Activated CD8-positive, alpha-beta T cell treated with anti-CD3 and anti-CD28 coated beads for 36 hours (primary cell): Measurements from ENCODE around the gene PDE6C. TPM values are rescaled to one million over a fixed set of nuclear protein-coding genes. Genes with fewer than 3 reads are reported as not detected.

Source experiments
- ATAC-seq: fragments of 200-7000 bp; cut with Tn5 transposase; one replicate; pipeline ENCODE4 v1.10.0; 2021; ENCODE audit warnings: mild to moderate bottlenecking, moderate library complexity
- CTCF ChIA-PET: fragments of 350-600 bp; sonication (Branson Sonifier 250); formaldehyde crosslinking; loops from one replicate; lab custom pipeline; 2021; ENCODE audit warnings: antibody characterized with exemption; lab: Charles Lee
- POLR2A ChIA-PET: fragments of 350-600 bp; sonication (Branson Sonifier 250); formaldehyde crosslinking; loops from one replicate; lab custom pipeline; 2021; ENCODE audit warnings: antibody characterized with exemption; lab: Charles Lee
- DNase-seq: peaks from one replicate; pipeline ENCODE4 v3.0.0-alpha.2; 2020
- H3K27ac Mint-ChIP-seq: one replicate; pipeline ENCODE4 v1.8.0; 2021; ENCODE audit warnings: mild to moderate bottlenecking, mixed read lengths
- H3K27me3 Mint-ChIP-seq: one replicate; pipeline ENCODE4 v1.8.0; 2021; ENCODE audit warnings: mixed read lengths
- H3K36me3 Mint-ChIP-seq: one replicate; pipeline ENCODE4 v1.8.0; 2021; ENCODE audit warnings: low read depth, mixed read lengths
- H3K4me1 Mint-ChIP-seq: one replicate; pipeline ENCODE4 v1.8.0; 2021; ENCODE audit warnings: low read depth, mixed read lengths
- H3K4me3 Mint-ChIP-seq: one replicate; pipeline ENCODE4 v1.8.0; 2021; ENCODE audit warnings: mild to moderate bottlenecking, moderate library complexity, mixed read lengths
- H3K9me3 Mint-ChIP-seq: one replicate; pipeline ENCODE4 v1.8.0; 2021; ENCODE audit warnings: mixed read lengths
- CTCF ChIP-seq: fragments of 200-600 bp; IDR thresholded peaks from one replicate; pipeline ENCODE4 v1.8.0; 2022; ENCODE audit warnings: antibody characterized with exemption, mild to moderate bottlenecking
- intact Hi-C: fragments of 100-400 bp; cut with micrococcal nuclease; formaldehyde crosslinking; loops from one replicate; pipeline ENCODE4 v1.10.0; 2022
- total RNA-seq, 2 experiments: library from RNA; stranded (reverse); gene quantifications; one replicate each; pipeline ENCODE4 v1.2.3, GENCODE V29; 2021

PDE6C gene
- total RNA-seq, 2 experiments from 2014 or later: not detected

- ATAC-seq: no peak
- DNase-seq: no peak
- no peaks in the 10 kb centered on the region for H3K9me3 Mint-ChIP-seq
- H3K27me3 Mint-ChIP-seq: no peaks in the 10 kb centered on the region
- no peak for TF ChIP-seq CTCF
- intact Hi-C loops: loop anchor here (10.0 kb wide), 1 partner anchor 107 kb away; the partner anchor contains the start of gene FFAR4
- ChIA-PET CTCF (no interaction called here), POLR2A (no interaction called here)
- H3K4me1 Mint-ChIP-seq: no peaks in the 10 kb centered on the region
- peaks cover 7% of the 10 kb centered on the region for H3K36me3 Mint-ChIP-seq
- no peak overlapping the region for H3K4me3 Mint-ChIP-seq
- no peak overlapping the region for H3K27ac Mint-ChIP-seq
These were observed 59.8 kb downstream of the PDE6C start for GRCh38 chr10:93672022-93672678.

- POLR2A ChIA-PET: no interaction called here
- intact Hi-C loops: loop anchor here (10.0 kb wide), 1 partner anchor 108 kb away; the partner anchor contains the start of gene FFAR4
- Mint-ChIP-seq H3K27me3 (no peaks in the 10 kb centered on the region), H3K9me3 (no peaks in the 10 kb centered on the region), H3K4me3 (no peak overlapping the region), H3K4me1 (no peaks in the 10 kb centered on the region), H3K36me3 (peaks cover 7% of the 10 kb centered on the region), H3K27ac (no peak overlapping the region)
- CTCF ChIA-PET: no interaction called here
- DNase-seq: no peak
- no peak for TF ChIP-seq CTCF
- no peak for ATAC-seq
These were observed 60.6 kb downstream of the PDE6C start for GRCh38 chr10:93672890-93673289.

GRCh38 chr10:93673791-93674190 is 61.5 kb downstream of the PDE6C start:
- H3K4me3 Mint-ChIP-seq: no peak overlapping the region
- DNase-seq: no peak
- H3K27ac Mint-ChIP-seq: no peak overlapping the region
- POLR2A ChIA-PET: no interaction called here
- H3K9me3 Mint-ChIP-seq: no peaks in the 10 kb centered on the region
- peaks cover 3% of the 10 kb centered on the region for H3K27me3 Mint-ChIP-seq
- H3K36me3 Mint-ChIP-seq: peaks cover 9% of the 10 kb centered on the region
- CTCF ChIA-PET: no interaction called here
- intact Hi-C loops: loop anchor here (10.0 kb wide), 1 partner anchor 109 kb away; the partner anchor contains the start of gene FFAR4
- no peaks in the 10 kb centered on the region for H3K4me1 Mint-ChIP-seq
- no peak for ATAC-seq
- no peak for TF ChIP-seq CTCF

- Mint-ChIP-seq H3K27ac (no peak overlapping the region), H3K27me3 (peaks cover 3% of the 10 kb centered on the region), H3K4me3 (no peak overlapping the region), H3K36me3 (peaks cover 11% of the 10 kb centered on the region), H3K4me1 (no peaks in the 10 kb centered on the region), H3K9me3 (no peaks in the 10 kb centered on the region)
- POLR2A ChIA-PET: interaction anchor here (0.6 kb wide), 1 partner anchor 107 kb away, joined by 3 read pairs; no protein-coding TSS in a partner anchor
- ATAC-seq (no peak), DNase-seq (no peak)
- no peak for TF ChIP-seq CTCF
- CTCF ChIA-PET: interaction anchor here (0.8 to 5.1 kb wide), 6 partner anchors 25 to 306 kb away, joined by 3 to 22 read pairs (median 3); no protein-coding TSS in a partner anchor
- intact Hi-C loops: loop anchor here (10.0 kb wide), 1 partner anchor 114 kb away; the partner anchor contains the start of gene FFAR4
These were observed 66.0 kb downstream of the PDE6C start for GRCh38 chr10:93678386-93678785.
